ENCODE data around the gene NRDE2. TPM values are rescaled to one million over a fixed set of nuclear protein-coding genes. Genes with fewer than 3 reads are reported as not detected.

Gene NRDE2
- total and polyA plus RNA-seq, 8 donors: 17.4 to 25.7 (median 21.5) TPM

DNA sequence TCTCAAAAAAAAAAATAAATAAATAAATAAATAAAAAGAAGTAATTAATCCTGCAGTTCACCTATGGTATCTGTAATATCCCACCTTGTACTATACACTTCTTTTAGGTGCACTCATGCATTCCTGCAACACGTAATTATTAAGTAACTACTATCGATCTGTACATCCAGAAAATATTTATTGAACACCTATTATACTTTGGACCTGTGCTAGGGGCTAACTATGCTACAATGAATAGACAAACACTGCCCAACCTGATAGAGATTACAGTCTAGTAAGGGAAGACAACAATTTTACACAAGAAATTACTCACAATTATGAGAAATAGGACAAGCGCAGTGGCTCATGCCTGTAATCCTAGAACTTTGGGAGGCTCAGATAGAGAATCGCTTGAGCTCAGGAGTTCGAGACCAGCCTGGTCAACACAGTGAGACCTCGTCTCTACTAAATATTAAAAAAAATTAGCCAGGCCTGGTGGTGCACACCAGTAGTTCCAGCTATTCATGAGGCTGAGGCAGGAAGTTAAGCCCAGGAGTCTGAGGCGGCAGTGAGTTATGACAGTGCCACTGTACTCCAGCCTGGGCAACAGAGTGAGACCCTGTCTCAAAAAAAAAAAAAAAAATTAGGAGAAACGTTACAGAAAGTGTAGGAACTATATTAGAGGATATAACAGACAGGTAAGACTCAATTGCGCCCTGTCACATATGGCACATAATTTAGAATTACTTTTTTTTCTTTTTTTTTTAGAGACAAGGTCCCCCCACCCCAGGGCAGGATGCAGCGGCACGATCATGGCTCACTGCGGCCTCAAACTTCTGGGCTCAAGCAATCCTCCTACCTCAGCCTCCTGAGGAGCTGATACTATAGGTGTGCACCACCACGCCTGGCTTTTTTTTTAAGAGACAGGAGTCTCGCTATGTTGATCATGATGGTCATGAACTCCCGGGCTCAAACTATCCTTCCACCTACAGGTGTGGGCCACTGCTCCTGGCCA is 1.2 kb downstream of the NRDE2 start:
- H3K4me1 ChIP-seq: peaks cover 8 to 27% of the 10 kb centered on the region in 2 donors
- peak overlapping the region in 1 of 2 donors; percentile 68 for H3K4me3 ChIP-seq
- TF ChIP-seq, protein P1, sequence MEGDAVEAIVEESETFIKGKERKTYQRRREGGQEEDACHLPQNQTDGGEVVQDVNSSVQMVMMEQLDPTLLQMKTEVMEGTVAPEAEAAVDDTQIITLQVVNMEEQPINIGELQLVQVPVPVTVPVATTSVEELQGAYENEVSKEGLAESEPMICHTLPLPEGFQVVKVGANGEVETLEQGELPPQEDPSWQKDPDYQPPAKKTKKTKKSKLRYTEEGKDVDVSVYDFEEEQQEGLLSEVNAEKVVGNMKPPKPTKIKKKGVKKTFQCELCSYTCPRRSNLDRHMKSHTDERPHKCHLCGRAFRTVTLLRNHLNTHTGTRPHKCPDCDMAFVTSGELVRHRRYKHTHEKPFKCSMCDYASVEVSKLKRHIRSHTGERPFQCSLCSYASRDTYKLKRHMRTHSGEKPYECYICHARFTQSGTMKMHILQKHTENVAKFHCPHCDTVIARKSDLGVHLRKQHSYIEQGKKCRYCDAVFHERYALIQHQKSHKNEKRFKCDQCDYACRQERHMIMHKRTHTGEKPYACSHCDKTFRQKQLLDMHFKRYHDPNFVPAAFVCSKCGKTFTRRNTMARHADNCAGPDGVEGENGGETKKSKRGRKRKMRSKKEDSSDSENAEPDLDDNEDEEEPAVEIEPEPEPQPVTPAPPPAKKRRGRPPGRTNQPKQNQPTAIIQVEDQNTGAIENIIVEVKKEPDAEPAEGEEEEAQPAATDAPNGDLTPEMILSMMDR (IDR thresholded peaks at IDR 0.05): no peak
- DNase-seq (no peak), ATAC-seq (no peak)
- peak overlapping the region in 1 of 2 donors; percentile 87 for H3K27ac ChIP-seq
- no peaks in the 10 kb centered on the region for H3K36me3 ChIP-seq
- peaks cover 0 to 17% of the 10 kb centered on the region in 2 donors for H3K27me3 ChIP-seq
- no peaks in the 10 kb centered on the region for H3K9me3 ChIP-seq
- intact Hi-C loops (cut with DNase I): no loop called here

DNA sequence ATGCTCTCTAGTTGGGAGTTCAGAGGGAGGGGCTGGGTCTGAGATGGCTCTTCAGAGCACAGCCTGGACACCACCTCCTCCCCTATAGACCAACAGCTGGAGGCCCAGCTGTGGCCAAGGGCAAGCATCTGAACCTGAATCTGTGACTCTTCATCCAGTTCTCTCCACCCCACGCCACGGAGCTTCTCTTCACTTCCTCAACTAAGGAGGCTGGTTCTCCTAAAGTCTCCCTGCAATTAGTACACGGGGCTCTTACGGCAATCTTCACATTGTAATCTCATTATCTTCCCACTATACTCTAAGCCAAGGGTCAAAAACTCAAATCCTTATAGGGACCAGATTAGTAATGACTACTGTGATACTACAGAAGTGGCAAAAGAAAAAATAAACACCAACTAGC is 9.8 kb downstream of the NRDE2 start:
- ATAC-seq: no peak
- intact Hi-C loops (cut with DNase I): no loop called here
- H3K27me3 ChIP-seq: no peaks in the 10 kb centered on the region
- H3K4me3 ChIP-seq: no peak overlapping the region
- no peak overlapping the region for H3K27ac ChIP-seq
- H3K9me3 ChIP-seq: no peaks in the 10 kb centered on the region
- no peak for DNase-seq
- peaks cover 0 to 9% of the 10 kb centered on the region in 2 donors for H3K36me3 ChIP-seq
- H3K4me1 ChIP-seq: peaks cover 0 to 2% of the 10 kb centered on the region in 2 donors
- TF ChIP-seq, protein P1 (IDR thresholded peaks at IDR 0.05): no peak

DNA sequence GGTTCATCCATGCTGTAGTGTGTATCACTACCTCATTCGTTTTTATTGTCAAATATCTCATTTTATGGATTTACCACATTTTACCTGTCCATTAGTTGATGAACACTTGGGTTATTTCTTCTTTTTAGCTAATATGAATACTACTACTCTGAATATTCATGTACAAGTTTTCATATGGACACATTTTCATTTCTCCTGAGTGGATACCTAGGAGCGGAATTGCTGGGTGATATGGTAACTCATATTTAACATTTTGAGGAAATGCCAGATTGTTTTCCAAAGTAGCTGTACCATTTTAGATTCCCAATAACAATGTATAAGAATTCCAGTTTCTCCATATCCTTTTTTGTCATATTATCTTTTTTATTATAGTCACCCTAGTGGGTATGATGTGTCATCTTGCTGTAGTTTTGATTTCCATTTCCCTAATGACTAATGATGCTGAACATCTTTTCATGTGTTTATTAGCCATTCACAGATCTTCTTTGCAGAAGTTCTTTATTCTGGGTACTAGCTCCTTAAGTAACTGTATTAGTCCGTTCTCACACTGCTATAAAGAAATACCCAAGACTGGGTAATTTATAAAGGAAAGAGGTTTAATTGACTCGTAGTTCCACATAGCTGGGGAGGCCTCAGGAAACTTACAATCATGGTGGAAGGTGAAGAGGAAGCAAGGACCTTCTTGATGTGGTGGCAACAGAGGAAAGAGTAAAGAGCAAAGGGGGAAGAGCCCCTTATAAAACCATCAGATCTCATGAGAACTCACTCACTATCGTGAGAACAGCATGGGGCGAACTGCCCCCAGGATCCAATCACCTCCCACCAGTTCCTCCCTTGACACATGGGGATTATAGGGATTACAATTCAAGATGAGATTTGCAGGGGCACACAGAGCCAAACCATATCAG is 11.9 kb downstream of the NRDE2 start:
- Histone ChIP-seq H3K9me3 (no peaks in the 10 kb centered on the region), H3K27me3 (no peaks in the 10 kb centered on the region), H3K27ac (no peak overlapping the region), H3K36me3 (peaks cover 0 to 29% of the 10 kb centered on the region in 2 donors), H3K4me1 (peaks cover 0 to 5% of the 10 kb centered on the region in 2 donors), H3K4me3 (no peak overlapping the region)
- ATAC-seq (no peak), DNase-seq (no peak)
- intact Hi-C loops (cut with DNase I): no loop called here
- TF ChIP-seq, protein P1 (IDR thresholded peaks at IDR 0.05): no peak

DNA sequence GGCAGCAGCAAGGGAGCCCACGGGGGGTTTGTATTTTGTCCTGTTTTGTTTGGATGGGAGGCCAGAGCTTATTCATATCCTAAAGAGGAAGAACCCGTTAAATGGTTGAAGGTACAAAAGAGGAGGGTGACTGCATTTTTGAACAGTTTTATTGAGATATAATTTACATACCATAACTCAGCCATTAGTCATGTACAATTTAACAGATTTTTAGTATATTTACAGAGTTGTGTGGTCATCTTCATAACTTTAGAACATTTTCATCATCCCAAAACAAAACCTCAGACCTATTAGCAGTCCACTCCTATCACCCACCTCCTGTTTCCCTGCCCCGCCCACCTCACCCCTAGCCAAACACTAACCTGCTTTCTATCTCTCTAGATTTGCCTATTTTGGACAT is 12.6 kb downstream of the NRDE2 start:
- Histone ChIP-seq H3K4me1 (peaks cover 0 to 5% of the 10 kb centered on the region in 2 donors), H3K36me3 (peaks cover 0 to 36% of the 10 kb centered on the region in 2 donors), H3K4me3 (no peak overlapping the region), H3K9me3 (no peaks in the 10 kb centered on the region), H3K27ac (no peak overlapping the region), H3K27me3 (no peaks in the 10 kb centered on the region)
- ATAC-seq (no peak), DNase-seq (no peak)
- intact Hi-C loops (cut with DNase I): no loop called here
- TF ChIP-seq, protein P1 (IDR thresholded peaks at IDR 0.05): no peak

All from left lung (tissue), 10 donors.